HG02852 (cell line): ENCODE measurements around the gene CD48.
A peak's percentile ranks its signal among the peaks of the same experiment; 100 is the strongest.
"Not testable (repeated sequence)": the region's sequence is repeated elsewhere in the genome, so short reads cannot be mapped to it uniquely, and the experiment has no call there.

Experiments used
- ATAC-seq: cut with Tn5 transposase; IDR thresholded peaks from one replicate; pipeline ENCODE4 v1.9.1; 2021; ENCODE audit warnings: mild to moderate bottlenecking, moderate library complexity; ENCODE audit not compliant: unreplicated experiment

CD48 gene

DNA sequence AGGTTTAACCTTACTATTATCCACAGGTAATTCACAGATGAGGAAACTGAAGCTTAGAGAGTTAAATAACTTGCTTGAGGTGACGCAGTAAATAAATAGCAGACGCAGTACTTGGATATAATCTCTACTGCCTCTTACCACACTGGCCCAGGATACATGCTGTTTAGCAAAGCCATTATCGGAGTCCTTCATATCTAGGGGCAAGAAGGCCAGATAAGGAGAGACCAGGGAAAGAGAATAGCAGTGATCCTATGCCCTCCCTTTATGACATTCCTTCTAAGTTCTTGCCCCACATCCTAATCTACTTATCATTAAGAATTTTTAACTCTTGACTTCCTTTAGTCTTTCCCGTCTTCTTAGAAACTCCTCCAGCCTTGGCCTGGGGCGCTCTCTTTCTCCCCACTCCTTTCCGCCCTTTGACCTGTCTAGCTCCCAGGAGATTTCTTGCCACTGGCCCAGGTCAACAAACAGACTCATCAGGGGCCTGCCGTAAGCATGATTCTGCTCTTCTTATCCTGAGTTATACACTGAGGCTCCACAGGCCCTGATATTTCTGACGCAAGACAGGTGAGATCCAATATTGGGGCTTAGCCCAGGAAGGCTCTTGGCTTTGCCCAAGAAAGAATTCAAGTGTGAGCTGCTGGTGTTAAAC is 53.3 kb downstream of the CD48 start:
- ATAC-seq: no peak

DNA sequence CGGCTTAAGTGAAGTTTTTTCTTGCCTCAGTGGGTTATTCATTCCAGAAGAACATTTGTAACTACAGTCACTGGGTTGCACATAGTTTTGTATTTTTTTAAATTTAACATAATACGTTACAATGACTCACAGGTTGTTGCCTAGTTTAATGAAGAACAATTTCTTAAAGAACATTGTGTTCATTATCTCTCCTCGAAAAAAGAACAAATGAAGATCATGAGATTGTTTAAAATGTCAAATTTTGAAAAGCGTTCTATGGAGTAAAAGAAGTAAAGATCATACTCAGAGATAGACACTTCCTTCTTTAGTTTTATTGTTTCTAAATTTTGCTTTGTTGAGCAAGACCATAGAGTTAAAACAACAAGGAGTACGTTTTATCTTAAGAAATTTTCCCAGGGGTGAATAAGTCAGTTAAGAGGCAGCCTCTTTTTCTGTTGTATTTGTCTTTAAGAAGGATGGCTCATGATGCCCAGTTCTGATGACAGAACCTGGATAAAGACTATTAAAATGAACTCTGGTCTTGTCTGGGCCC is 54.3 kb downstream of the CD48 start:
- ATAC-seq: no peak

- ATAC-seq: no peak
Measured at GRCh38 chr1:160656737-160657136, 54.9 kb downstream of the CD48 start.

DNA sequence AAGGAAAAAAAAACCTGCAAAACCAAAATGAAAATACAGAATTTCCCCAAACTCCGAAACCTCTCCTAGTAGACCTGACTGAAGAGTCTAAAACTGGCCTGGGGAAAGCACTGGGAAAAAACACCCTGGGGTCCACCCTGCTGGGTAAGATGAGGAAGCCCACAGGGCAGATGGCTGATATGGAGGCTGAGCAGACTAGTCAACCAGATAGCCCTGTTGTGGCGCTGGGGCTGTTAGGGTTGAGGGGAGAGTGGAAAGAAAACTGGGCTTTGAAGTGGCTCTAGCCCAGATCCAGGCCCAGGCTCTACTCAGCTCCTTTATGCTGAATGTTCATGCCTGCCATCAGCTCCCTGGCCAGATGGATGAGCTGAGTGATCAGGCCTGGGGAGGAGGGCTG is 58.0 kb downstream of the CD48 start:
- peak; percentile 62 for ATAC-seq

GRCh38 chr1:160652924-160653619 is 58.5 kb downstream of the CD48 start:
- ATAC-seq: peak; percentile 23

- ATAC-seq: not testable (repeated sequence)
Measured at GRCh38 chr1:160652065-160652641, 59.5 kb downstream of the CD48 start.

DNA sequence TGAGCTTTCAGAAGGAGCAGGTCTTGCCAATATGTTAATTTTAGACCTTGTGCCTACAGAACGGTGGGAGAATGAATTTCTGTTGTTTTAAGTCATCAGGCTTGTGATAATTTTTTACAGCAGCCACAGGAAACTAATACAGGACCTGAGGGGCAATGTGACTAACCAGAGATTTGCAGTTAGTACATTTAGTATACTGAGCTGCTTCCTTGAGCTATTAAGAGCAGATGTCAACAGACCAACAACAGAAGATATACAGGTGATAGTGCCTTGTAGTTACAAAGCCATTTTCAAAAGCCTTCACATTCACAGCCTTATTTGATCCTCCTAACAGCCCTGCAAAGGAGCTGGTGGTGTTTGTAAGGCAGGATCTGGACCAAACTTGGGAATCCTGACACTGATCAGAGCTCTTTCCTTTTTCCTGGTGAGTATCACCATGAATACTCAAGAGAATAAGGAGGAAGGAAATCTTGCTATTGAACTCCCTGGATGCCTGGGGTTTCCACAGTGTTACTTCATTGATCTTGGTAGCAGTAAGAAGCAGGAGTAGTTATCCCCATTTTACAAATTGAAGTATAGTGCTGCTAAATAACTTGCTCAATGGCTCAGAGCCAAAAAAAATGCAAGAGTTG is 60.1 kb downstream of the CD48 start:
- no peak for ATAC-seq

DNA sequence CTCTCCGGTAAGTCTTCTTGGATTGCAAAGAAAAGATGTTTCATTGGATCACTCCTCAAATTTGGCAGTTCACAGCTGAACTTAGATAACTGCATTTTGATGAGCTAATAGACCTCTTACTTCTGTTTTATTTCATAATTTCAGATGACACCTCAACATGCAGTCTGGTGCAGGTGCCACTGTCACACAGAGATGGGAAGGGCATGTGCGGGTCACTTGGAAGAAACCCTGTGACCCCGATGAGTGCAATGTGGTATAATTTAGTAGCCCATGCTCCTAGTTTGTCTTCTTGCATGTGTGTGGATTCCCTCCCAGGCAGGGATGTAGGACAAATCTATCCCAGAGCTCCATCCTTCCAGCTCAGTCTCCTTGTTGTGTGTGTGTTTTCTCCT is 64.3 kb downstream of the CD48 start:
- no peak for ATAC-seq

- ATAC-seq: peak; percentile 54
Measured at GRCh38 chr1:160646711-160647328, 64.8 kb downstream of the CD48 start, which contains the start of gene SLAMF1. Gene SLAMF1 (minus strand): TSS chr1:160647044. CDS start chr1:160646945, 99 bp downstream.

- no peak for ATAC-seq
Measured at GRCh38 chr1:160646180-160646579, 65.4 kb downstream of the CD48 start.

GRCh38 chr1:160645386-160646130 is 66.1 kb downstream of the CD48 start:
- no peak for ATAC-seq

DNA sequence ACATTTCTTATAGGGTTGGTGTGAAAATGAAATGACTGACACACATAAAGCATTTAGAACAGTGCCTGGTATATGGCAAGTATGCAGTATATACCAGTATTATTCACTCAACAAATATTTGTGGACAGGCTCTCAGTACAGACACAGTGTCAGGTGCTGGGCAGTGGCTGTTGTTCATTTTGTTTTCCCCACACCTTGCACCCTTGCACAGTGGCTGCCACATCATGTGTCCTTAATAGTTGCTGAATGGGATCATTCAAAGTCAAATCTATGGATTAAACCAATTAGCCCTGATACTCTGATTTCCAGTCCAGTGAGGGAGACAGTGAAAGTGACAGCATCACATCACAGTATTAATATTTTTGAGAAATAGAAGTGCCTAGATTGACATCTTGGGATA is 67.2 kb downstream of the CD48 start:
- no peak for ATAC-seq

- no peak for ATAC-seq
Measured at GRCh38 chr1:160643138-160643537, 68.5 kb downstream of the CD48 start.

DNA sequence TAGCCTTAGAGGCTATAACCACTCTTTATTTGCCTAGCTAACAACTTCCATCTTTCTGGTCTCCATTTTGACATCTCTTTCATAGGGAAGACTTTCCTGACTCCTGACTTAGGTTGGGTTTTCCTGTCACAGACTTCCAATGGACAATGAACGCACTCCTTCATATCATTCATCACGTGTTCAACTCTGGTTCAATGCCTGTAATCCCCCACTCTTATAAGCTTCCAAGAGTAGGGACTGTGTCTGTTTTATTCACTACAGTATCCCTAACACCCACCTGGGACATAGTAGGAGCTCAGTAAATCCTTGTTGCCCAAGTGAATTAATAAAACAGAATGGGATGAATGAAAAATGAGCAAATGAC is 69.4 kb downstream of the CD48 start:
- ATAC-seq: no peak

- no peak for ATAC-seq
Measured at GRCh38 chr1:160641323-160642280, 70.0 kb downstream of the CD48 start.

DNA sequence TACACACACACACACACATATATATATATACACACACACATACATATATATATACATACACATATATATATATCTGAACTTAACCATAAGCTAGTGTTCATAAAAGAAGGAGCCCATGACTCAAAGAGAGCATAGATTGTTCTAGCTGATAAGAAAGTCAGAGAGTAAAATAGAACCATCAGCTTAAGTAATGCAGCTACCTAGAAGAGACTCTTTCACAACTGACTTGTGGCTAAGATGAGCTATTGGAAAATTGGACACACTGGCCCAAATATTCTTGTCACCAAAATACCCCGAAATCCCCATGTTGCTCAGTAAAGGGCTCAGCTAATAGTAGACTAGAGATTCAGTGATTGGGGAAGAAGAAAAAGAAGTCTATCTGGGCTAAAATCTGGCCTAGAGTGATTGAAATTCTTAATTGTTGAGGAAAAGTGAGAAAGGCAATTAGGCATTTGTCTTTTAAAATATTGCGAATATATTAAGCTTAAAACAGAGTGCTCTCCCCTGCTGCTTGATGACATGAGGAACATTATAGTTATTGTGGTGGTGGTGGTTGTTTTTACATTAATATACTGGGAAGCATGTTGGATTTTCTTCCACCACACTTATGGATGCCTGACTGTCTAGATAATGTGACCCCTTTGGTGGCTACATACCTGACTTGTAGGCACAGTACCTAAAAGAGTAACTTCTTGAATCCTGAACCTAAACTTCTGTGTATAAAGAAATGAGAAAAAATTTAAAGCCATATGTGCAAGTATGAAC is 71.1 kb downstream of the CD48 start:
- no peak for ATAC-seq

DNA sequence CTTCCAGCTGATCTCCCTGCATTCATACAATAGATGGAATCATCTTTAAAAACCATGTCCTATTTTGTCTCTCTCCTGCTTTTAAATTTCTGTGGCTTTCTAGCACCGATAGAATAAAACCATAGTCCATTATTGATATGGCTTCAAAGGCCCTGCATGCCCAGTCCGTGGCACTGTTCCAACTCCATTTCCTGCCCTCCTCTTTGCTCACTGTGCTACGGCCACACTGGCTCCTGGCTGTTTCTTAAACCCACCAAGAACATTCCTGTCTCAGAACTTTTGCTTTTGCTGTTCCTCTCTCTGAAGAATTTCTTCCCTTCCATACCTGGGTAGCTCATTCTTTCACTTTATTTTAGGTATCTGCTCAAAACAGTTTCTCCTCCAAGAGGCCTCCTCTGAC is 72.0 kb downstream of the CD48 start:
- no peak for ATAC-seq

DNA sequence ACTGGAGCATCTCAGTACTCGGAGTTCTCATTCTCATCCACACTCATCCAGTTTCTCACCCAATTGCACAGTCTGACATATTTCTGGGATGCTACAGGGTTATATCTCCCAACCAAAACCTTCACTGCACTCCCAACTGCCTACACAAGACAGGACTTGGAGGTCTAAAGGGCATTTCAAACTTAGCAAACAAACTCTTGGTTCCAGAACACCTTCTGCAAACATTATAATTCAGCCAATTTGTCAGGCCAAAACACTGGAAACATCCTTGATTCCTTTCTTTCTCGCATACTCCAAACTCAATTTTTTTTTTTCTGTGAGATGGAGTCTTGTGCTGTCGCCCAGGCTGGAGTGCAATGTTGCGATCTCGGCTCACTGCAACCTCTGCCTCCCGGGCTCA is 72.7 kb downstream of the CD48 start:
- ATAC-seq: no peak

- ATAC-seq: no peak
Measured at GRCh38 chr1:160638540-160638857, 73.1 kb downstream of the CD48 start.
